ENCODE results near the gene RNF224. TPM values are rescaled to one million over a fixed set of nuclear protein-coding genes. Genes with fewer than 3 reads are reported as not detected.

The RNF224 gene
- total RNA-seq, 1 experiment from 2014 or later, result 1.2 TPM

DNA sequence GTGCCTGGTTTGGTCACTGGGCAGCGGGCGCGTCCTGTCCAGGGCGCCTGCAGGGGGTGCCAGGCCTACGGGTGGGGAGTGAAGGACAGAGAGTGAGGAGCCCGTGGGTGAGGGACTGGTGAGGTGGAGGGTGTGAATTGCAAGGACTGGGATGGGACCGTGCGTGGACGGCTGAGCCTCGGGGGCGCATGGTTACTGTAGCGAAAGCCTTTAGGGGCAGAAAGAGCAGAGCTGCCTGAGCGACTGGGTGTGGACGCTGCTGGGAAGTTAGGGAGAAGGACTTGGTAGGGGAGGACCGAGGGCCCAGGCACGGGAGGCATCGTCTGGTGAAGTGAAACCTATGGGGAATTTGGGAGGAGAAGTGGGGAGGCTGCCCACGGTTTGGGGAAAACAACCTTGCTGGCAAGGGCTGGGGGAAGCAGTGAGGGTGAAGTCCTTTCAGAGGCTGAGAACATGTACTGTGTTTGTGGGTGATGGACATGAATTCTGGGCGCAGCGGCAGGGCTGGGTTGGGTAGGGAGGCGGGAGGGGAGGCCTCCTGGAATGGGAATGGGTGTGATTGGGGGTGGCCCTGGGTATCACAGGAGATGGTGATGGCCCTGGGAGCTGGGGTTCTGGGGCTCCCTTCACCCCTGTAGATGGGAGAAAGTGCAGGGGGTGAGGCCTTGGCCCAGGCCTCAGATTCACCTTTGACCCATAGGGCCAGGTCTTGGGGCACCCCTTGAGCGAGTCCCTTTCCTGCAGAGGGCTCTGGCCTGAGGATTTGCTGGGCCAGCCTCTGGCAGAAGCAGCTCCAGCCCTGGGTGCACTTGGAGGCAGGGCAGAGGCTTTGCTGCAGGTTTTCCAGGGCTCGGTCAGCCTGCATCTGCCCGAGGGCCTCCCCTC lies 48.5 kb downstream of the RNF224 start:
- ChIA-PET POLR2A (ENCODE audit: unreplicated experiment) (no interaction called here), CTCF (no interaction called here)
- peaks cover 19% of the 10 kb centered on the region for H3K79me2 ChIP-seq (ENCODE audit: low read length)
- intact Hi-C loops (cut with micrococcal nuclease), result no loop called here
- no peak overlapping the region for H3K4me3 ChIP-seq (ENCODE audit: low read length)
- H4K20me1 ChIP-seq (ENCODE audit: low read length), result no peaks in the 10 kb centered on the region
- no peak overlapping the region for H2AFZ ChIP-seq (ENCODE audit: low read length)
- peaks cover 17% of the 10 kb centered on the region for H3K4me1 ChIP-seq (ENCODE audit: insufficient read depth, low read length)
- BruUV-seq (replicated peaks), result no TSS peak
- H3K27me3 ChIP-seq (ENCODE audit: low read length), result no peaks in the 10 kb centered on the region
- H3F3A ChIP-seq (ENCODE audit: low read length, unreplicated experiment), result no peaks in the 10 kb centered on the region
- no peaks in the 10 kb centered on the region for H3K9me2 ChIP-seq (replicated peaks; ENCODE audit: low read length)
- no peaks in the 10 kb centered on the region for H3K9me3 ChIP-seq (ENCODE audit: low read length)
- DNase-seq (no peak), ATAC-seq (no peak)
- no peak overlapping the region for H3K27ac ChIP-seq (ENCODE audit: low read length)
- no peak overlapping the region for H3K9ac ChIP-seq (ENCODE audit: low read length)
- H3K36me3 ChIP-seq (ENCODE audit: low read depth, low read length), result no peaks in the 10 kb centered on the region
- no peak overlapping the region for H3K4me2 ChIP-seq (ENCODE audit: low read length)
- no peak for TF ChIP-seq EZH2phosphoT487 (IDR thresholded peaks at IDR 0.05; ENCODE audit: borderline replicate concordance, low read length)
- no peak for TF ChIP-seq EZH2 (IDR thresholded peaks at IDR 0.05; ENCODE audit: low read length, unreplicated experiment)
- TF ChIP-seq, protein P1, sequence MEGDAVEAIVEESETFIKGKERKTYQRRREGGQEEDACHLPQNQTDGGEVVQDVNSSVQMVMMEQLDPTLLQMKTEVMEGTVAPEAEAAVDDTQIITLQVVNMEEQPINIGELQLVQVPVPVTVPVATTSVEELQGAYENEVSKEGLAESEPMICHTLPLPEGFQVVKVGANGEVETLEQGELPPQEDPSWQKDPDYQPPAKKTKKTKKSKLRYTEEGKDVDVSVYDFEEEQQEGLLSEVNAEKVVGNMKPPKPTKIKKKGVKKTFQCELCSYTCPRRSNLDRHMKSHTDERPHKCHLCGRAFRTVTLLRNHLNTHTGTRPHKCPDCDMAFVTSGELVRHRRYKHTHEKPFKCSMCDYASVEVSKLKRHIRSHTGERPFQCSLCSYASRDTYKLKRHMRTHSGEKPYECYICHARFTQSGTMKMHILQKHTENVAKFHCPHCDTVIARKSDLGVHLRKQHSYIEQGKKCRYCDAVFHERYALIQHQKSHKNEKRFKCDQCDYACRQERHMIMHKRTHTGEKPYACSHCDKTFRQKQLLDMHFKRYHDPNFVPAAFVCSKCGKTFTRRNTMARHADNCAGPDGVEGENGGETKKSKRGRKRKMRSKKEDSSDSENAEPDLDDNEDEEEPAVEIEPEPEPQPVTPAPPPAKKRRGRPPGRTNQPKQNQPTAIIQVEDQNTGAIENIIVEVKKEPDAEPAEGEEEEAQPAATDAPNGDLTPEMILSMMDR (conservative IDR thresholded peaks at IDR 0.05; ENCODE audit: low read depth, low read length), result no peak

DNA sequence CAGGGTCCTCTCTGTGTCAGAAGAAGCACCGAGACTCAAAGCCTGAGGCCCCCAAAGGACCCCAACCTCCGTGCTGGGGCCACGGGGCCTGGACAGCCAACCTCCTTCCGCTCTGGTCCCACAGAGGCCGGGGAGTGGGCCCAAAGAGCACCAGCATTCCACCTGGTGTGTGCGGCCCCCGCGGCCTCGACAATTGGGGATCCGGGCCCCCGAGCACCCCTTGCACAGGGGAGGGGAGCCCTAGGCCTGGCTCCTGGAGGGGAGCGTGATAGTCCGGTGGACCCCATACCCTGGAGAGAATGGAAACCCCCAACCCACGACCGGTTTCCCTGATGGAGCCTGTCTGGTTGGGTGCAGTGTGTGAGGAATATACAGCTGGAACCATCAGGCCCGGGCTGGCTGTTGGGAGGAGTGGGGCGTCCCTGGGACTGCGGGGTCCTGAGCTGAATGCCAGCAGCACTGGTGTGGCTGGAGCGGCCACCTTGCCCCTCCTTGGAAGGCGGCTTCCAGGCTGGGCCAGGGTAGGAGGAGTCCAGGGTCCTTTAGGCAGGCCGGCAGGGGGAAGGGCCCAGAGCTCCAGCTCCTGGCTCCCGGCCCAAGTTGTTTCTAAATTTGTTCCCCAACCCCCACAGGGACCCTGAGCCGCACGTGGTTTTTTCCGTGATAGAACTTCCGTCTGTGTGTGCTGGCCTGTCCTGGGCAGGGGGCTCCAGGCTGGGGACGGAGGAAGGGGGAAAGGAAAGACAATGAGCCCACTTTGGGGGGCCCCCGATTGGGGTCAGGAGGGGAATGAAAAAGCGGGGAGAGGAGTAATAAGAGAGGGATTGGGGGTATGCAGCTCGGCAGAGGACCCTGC lies 49.4 kb downstream of the RNF224 start:
- TF ChIP-seq, protein P1 (conservative IDR thresholded peaks at IDR 0.05; ENCODE audit: low read depth, low read length), result no peak
- TF ChIP-seq EZH2phosphoT487 (IDR thresholded peaks at IDR 0.05; ENCODE audit: borderline replicate concordance, low read length) (no peak), EZH2 (IDR thresholded peaks at IDR 0.05; ENCODE audit: low read length, unreplicated experiment) (no peak)
- Histone ChIP-seq H3K36me3 (ENCODE audit: low read depth, low read length) (no peaks in the 10 kb centered on the region), H2AFZ (ENCODE audit: low read length) (no peak overlapping the region), H3K27ac (ENCODE audit: low read length) (peak overlapping the region; percentile 79), H3K4me1 (ENCODE audit: insufficient read depth, low read length) (peaks cover 17% of the 10 kb centered on the region), H3F3A (ENCODE audit: low read length, unreplicated experiment) (no peaks in the 10 kb centered on the region), H3K4me2 (ENCODE audit: low read length) (peak overlapping the region; percentile 87), H4K20me1 (ENCODE audit: low read length) (no peaks in the 10 kb centered on the region), H3K9me2 (replicated peaks; ENCODE audit: low read length) (no peaks in the 10 kb centered on the region), H3K9me3 (ENCODE audit: low read length) (no peaks in the 10 kb centered on the region), H3K27me3 (ENCODE audit: low read length) (no peaks in the 10 kb centered on the region), H3K4me3 (ENCODE audit: low read length) (peak overlapping the region; percentile 67), H3K9ac (ENCODE audit: low read length) (peak overlapping the region; percentile 79), H3K79me2 (ENCODE audit: low read length) (peaks cover 19% of the 10 kb centered on the region)
- CTCF ChIA-PET, result interaction anchor here (0.6 to 1.0 kb wide), 2 partner anchors 10 to 53 kb away, joined by 4 to 11 read pairs; no protein-coding TSS in a partner anchor
- POLR2A ChIA-PET (ENCODE audit: unreplicated experiment), result interaction anchor here (0.6 to 1.0 kb wide), 3 partner anchors 10 to 36 kb away, joined by 3 to 4 read pairs (median 4); no protein-coding TSS in a partner anchor
- intact Hi-C loops (cut with micrococcal nuclease), result no loop called here
- peak; percentile 41 for DNase-seq
- peak; percentile 37 for ATAC-seq
- BruUV-seq (replicated peaks), result TSS peak; percentile 89

Data from PC-3 (cell line).